ENCODE data around the gene HYLS1.
"Not testable (repeated sequence)": the region's sequence is repeated elsewhere in the genome, so short reads cannot be mapped to it uniquely, and the experiment has no call there.

HYLS1 gene, protein sequence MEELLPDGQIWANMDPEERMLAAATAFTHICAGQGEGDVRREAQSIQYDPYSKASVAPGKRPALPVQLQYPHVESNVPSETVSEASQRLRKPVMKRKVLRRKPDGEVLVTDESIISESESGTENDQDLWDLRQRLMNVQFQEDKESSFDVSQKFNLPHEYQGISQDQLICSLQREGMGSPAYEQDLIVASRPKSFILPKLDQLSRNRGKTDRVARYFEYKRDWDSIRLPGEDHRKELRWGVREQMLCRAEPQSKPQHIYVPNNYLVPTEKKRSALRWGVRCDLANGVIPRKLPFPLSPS

GRCh38 chr11:125887373-125888324 lies at the start of gene HYLS1:
Gene HYLS1, plus strand, starts transcription at chr11:125887668. Its CDS starts 11,701 bp downstream, at chr11:125899369.
- peak; percentile 63 for DNase-seq

- no peak for DNase-seq
These were observed 45.0 kb upstream of the HYLS1 start for GRCh38 chr11:125842321-125842948.

DNA sequence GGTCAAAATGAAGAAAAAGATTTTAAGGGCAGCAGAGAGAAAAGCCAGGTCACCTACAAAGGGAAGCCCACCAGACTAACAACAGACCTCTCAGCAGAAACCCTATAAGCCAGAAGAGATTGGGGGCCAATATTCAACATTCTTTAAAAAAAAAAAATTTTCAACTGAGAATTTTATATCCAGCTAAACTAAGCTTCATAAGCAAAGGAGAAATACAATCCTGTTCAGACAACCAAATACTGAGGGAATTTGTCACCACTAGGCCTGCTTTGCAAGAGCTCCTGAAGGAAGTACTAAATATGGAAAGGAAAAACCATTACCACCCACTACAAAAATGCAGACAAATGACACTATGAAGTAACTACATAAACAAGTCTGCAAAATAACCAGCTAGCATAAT lies 41.3 kb upstream of the HYLS1 start:
- no peak for DNase-seq

DNA sequence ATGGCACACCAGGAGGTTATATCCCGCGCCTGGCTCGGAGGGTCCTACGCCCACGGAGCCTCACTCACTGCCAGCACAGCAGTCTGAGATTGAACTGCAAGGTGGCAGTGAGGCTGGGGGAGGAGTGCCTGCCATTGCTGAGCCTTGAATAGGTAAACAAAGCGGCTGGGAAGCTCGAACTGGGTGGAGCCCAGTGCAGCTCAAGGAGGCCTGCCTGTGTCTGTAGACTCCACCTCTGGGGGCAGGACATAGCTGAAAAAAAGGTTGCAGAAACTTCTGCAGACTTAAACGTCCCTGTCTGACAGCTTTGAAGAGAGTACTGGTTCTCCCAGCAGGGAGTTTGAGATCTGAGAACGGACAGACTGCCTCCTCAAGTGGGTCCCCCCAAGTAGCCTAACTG lies 29.8 kb upstream of the HYLS1 start:
- DNase-seq, result not testable (repeated sequence)

DNA sequence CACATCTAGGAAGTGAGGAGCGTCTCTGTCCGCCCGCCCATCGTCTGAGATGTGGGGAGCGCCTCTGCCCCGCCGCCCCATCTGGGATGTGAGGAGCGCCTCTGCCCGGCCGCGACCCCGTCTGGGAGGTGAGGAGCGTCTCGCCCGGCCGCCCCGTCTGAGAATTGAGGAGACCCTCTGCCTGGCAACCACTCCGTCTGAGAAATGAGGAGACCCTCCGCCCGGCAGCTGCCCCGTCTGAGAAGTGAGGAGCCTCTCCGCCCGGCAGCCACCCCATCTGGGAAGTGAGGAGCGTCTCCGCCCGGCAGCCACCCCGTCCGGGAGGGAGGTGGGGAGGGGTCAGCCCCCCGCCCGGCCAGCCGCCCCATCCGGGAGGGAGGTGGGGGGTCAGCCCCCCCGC lies 24.7 kb upstream of the HYLS1 start:
- not testable (repeated sequence) for DNase-seq

GRCh38 chr11:125865354-125865753 lies 22.1 kb upstream of the HYLS1 start:
- not testable (repeated sequence) for DNase-seq

- no peak for DNase-seq
These were observed 17.9 kb upstream of the HYLS1 start for GRCh38 chr11:125869521-125869920.

GRCh38 chr11:125871391-125872137 lies 15.9 kb upstream of the HYLS1 start:
- DNase-seq, result peak; percentile 55

- DNase-seq, result no peak
These were observed 15.4 kb upstream of the HYLS1 start for GRCh38 chr11:125872138-125872491.

DNA sequence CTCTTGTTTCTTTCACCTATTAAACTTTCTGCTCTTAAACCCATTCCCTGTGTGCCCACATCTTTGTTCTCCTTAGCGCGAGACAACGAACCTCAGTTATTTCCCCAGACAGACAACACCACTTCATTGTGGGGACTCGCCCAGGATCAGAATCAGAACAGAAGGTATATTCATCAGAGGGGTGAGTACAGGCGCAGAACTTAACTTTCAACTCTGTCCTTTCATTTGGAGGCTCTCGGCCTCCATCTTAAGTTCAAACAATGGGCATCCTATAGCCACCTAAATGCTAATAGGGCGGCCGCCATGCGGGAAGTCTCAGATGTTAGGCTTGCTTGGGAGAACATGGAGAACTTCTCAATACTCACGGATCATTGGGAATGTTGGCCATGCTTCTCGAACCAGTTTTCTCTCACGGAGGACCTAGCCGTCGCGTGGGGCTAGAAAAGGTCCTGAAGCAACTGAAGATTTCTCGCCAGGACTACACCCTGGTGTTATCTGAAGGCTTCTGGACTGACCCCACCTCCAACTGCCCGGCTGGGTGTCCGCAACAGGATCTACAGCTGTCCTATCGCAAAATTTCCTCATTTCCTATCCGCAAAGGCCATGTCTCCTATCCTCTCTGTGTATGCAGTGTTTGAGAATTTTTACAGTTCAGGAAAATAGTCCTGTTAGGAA lies 13.4 kb upstream of the HYLS1 start:
- DNase-seq, result no peak

- DNase-seq, result peak; percentile 43
These were observed 12.8 kb upstream of the HYLS1 start for GRCh38 chr11:125874556-125875124.

GRCh38 chr11:125881291-125881690 lies 6.2 kb upstream of the HYLS1 start:
- no peak for DNase-seq

DNA sequence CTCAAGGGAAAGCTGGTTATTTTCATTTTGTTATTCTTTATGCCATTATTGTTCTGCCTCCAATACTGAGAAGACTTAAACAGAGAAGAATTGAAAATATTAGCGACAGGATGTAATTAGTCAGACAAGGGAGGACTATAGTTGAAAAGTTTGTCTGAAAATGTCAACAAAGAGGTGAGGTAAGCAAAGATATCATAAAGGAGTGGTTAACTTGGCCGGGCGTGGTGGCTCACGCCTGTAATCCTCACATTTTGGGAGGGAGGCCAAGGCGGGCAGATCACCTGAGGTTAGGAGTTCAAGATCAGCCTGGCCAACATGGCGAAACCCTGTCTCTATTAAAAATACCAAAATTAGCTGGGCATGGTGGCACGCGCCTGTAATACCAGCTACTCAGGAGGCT lies 4.1 kb upstream of the HYLS1 start:
- DNase-seq, result no peak

DNA sequence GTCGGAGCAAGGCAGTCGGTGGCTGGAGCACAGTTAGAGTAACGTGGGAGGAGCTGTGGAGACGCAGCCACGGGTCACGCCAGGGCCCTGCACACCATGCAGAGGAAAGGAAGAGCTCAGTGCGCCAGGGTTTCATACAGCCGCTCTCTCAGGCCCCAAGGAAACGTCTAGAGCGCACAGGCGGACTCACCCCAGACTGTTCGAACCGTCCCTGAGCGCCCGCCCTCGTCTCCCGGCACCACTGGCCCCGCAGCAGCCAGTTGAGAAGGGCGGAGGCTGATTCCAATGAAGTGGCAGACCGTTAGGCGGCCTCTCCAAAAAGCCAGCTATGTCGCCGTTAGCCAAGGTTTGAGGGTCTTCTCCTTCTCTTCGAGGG lies 483 bp upstream of the HYLS1 start:
- no peak for DNase-seq

DNA sequence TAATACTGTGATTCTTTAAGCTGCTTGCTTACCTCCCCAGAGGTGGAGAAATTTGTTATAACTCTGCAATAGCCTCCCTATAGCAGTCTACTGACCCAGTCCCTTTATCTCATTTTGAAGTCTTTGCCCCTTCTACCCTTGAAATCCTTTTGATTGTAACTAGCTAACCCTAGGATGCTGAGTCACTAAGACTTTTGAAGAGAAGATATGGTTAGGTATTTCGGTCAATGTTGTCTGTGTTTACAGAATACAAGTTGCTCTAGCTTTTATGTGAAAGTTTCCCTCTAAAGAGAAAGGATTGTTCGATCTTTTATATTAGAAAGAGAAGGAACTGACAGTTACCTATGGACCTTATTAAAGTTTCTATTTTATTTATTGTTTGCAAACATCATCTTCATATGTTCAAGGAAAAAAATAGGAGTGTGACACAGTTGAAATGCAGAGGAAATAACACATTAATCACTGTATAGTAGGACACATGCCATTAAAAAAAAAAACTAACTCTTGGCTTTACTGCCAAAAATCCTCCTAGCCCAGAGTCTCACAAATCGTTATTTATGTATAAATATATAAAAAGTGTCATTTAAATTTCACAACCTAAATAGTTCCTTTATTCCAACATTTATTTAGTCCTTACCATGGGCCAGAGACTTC lies 3.1 kb downstream of the HYLS1 start:
- no peak for DNase-seq

DNA sequence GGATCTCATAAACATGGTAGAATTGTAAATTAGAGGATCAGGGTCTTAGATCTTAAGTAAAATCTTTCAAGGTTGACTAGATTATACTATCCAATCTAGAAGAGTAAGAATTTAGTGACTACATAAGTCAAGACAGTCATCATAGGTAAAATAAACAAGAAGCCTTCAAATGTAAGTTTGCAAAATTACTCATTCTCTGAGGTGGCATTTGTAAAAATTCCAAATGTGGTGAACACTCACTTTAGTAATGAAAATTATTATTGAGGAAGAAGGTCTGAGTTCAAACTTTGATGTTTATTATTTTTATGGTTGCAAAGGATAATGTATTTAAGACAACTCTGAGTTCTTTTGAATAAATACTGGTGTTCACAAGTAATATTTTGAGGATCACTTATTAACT lies 4.6 kb downstream of the HYLS1 start:
- DNase-seq, result no peak

DNA sequence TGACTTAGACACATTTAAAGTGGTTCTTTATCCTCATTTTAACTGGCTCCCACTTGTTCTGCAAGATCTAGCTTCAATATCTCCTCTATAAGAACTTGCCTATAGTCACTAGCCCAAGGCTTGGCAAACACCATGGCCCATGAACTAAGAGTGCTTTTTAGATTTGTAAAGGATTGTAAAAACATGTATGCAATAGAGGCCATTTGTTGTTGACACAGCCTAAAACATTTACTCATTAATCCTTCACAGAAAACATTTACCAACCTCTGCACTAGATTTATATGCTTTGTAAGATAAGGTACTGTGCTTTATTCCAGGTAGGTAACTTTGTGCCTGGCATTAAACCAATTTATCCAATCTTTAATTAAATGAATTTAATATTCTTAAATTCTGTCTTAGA lies 5.5 kb downstream of the HYLS1 start:
- no peak for DNase-seq

DNA sequence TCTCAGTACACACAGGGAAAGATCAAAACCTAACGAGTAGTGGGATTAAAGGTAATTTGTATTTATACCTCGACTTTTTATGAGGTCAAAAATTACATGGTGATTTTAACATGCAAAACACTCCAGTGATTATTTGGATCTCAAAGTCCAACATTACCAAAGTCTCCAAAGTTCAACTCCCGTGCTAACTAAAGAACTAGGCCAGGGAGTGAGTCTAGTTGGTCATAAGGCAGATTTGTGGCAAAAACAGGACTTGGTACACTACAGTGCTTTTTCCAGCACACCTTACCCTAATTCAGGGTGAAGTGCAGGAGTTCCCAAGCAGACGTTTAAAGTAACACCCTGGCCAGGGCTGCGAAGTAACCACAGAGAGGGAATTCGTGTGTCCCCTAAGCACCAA lies 14.4 kb downstream of the HYLS1 start:
- no peak for DNase-seq

GRCh38 chr11:125902277-125902926 lies 14.9 kb downstream of the HYLS1 start:
- DNase-seq, result no peak

- DNase-seq, result peak; percentile 86
These were observed 15.7 kb downstream of the HYLS1 start, which contains the start of gene PUS3 for GRCh38 chr11:125902927-125903710. Gene PUS3, minus strand, starts transcription at chr11:125903206. Its CDS starts 6,922 bp downstream, at chr11:125896284.
